Measurements from ENCODE around the gene HSPA1B.

DNA sequence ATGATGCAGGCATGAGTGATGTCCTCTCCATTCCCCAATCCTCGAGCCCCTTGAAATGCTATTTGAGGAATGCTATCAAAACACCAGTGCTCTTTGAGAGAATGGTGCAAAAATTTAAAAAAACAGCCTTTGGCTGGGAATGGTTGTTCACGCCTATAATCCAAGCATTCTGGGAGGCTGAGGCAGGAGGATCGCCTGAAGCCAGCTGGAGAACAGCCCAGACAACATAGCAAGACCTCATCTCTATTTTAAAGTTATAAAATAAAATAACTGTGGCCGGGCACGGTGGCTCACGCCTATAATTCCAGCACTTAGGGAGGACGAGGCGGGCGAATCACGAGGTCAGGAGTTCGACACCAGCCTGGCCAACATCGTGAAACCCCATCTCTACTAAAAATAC lies 27.8 kb upstream of the HSPA1B start:
- TF ChIP-seq CTCF (conservative IDR thresholded peaks at IDR 0.05; ENCODE audit: low read length) (no peak), EZH2phosphoT487 (IDR thresholded peaks at IDR 0.05; ENCODE audit: borderline replicate concordance) (no peak)
